IMR-90 (cell line): ENCODE results near the gene PAWR. TPM values are rescaled to one million over a fixed set of nuclear protein-coding genes. Genes with fewer than 3 reads are reported as not detected.

Experiments
- ATAC-seq: fragments of 200-7000 bp; cut with Tn5 transposase; 2 replicates; pipeline ENCODE4 v1.9.1; 2020; ENCODE audit warnings: low read depth, mild to moderate bottlenecking, moderate library complexity
- Bru-seq: library from RNA; stranded (reverse); fragments of 400-500 nt; gene quantifications from one replicate; lab custom pipeline; 2021; lab: Mats Ljungman, UMichigan
- BruChase-seq, 2 experiments: library from RNA; stranded (reverse); fragments of 400-500 nt; gene quantifications; one replicate each; lab custom pipeline; 2021; lab: Mats Ljungman, UMichigan
- BruUV-seq: library from RNA; stranded (reverse); fragments of 400-500 nt; replicated peaks from 2 replicates; lab custom pipeline; 2021; lab: Mats Ljungman, UMichigan
- CTCF ChIA-PET: fragments of 300-600 bp; formaldehyde crosslinking; extraction: SDS; loops from one replicate; lab custom pipeline; 2021; ENCODE audit warnings: antibody characterized with exemption; lab: Yijun Ruan, JAX
- POLR2A ChIA-PET: fragments of 300-600 bp; sonication (Branson Sonifier 250); formaldehyde crosslinking; loops from one replicate; lab custom pipeline; 2022; ENCODE audit warnings: antibody characterized with exemption; ENCODE audit not compliant: unreplicated experiment; lab: Charles Lee
- DNase-seq: peaks from one replicate; pipeline ENCODE4 v3.0.0; 2013
- H2AFZ ChIP-seq: replicated peaks from 2 replicates; pipeline ENCODE3; 2013; ENCODE audit warnings: low read length, mild to moderate bottlenecking; ENCODE audit not compliant: poor library complexity
- H2AK5ac ChIP-seq: 2 replicates; pipeline ENCODE4 v1.6.1; 2013; ENCODE audit warnings: low read depth, low read length, inconsistent platforms
- H2AK9ac ChIP-seq: replicated peaks from 2 replicates; pipeline ENCODE3; 2013; ENCODE audit warnings: mild to moderate bottlenecking, low read depth, low read length, moderate library complexity; ENCODE audit not compliant: poor library complexity
- H2BK120ac ChIP-seq: 2 replicates; pipeline ENCODE4 v1.6.1; 2013; ENCODE audit warnings: low read depth, low read length, inconsistent platforms
- H2BK15ac ChIP-seq: 3 replicates; pipeline ENCODE4 v1.6.1; 2013; ENCODE audit warnings: low read depth, low read length, inconsistent platforms
- H2BK20ac ChIP-seq: 2 replicates; pipeline ENCODE4 v1.6.1; 2013; ENCODE audit warnings: low read depth, mild to moderate bottlenecking, inconsistent platforms, low read length, moderate library complexity
- H2BK5ac ChIP-seq: 2 replicates; pipeline ENCODE4 v1.6.1; 2013; ENCODE audit warnings: mild to moderate bottlenecking, low read depth, low read length, inconsistent platforms; ENCODE audit not compliant: poor library complexity, severe bottlenecking
- H3K14ac ChIP-seq: replicated peaks from 2 replicates; pipeline ENCODE4 v1.6.1; 2013; ENCODE audit warnings: low read depth, low read length, inconsistent platforms
- H3K18ac ChIP-seq: 2 replicates; pipeline ENCODE4 v1.6.1; 2013; ENCODE audit warnings: low read depth, low read length, control low read depth
- H3K23ac ChIP-seq: 2 replicates; pipeline ENCODE4 v1.6.1; 2013; ENCODE audit warnings: low read depth, low read length, inconsistent platforms
- H3K27ac ChIP-seq: 2 replicates; pipeline ENCODE4 v1.5.1; 2013; ENCODE audit warnings: mild to moderate bottlenecking, control low read depth, low read length; ENCODE audit not compliant: insufficient read depth
- H3K27me3 ChIP-seq: 2 replicates; pipeline ENCODE4 v1.6.1; 2013; ENCODE audit warnings: low read length; ENCODE audit not compliant: control insufficient read depth, insufficient read depth
- H3K36me3 ChIP-seq: 2 replicates; pipeline ENCODE4 v1.6.1; 2013; ENCODE audit warnings: low read length, mixed read lengths; ENCODE audit not compliant: control insufficient read depth, insufficient read depth
- H3K4ac ChIP-seq: 2 replicates; pipeline ENCODE4 v1.6.1; 2013; ENCODE audit warnings: low read depth, low read length, inconsistent platforms
- H3K4me1 ChIP-seq: 2 replicates; pipeline ENCODE4 v1.6.1; 2013; ENCODE audit warnings: low read length, mixed read lengths; ENCODE audit not compliant: control insufficient read depth, insufficient read depth
- H3K4me2 ChIP-seq: 2 replicates; pipeline ENCODE4 v1.6.1; 2013; ENCODE audit warnings: low read depth, mild to moderate bottlenecking, control low read depth, low read length, moderate library complexity
- H3K4me3 ChIP-seq: 2 replicates; pipeline ENCODE4 v1.5.1; 2013; ENCODE audit warnings: low read depth, mild to moderate bottlenecking, control low read depth, low read length, moderate library complexity; ENCODE audit not compliant: insufficient read depth
- H3K56ac ChIP-seq: 2 replicates; pipeline ENCODE4 v1.6.1; 2013; ENCODE audit warnings: low read length, inconsistent platforms; ENCODE audit not compliant: insufficient read depth; ENCODE audit errors: extremely low read depth
- H3K79me1 ChIP-seq, 2 experiments: 2 replicates each; pipeline ENCODE4 v1.6.1; 2013; ENCODE audit warnings: low read length in 2 of 2, inconsistent platforms in 1 of 2, low read depth in 1 of 2
- H3K9ac ChIP-seq: 2 replicates; pipeline ENCODE4 v1.6.1; 2013; ENCODE audit warnings: low read depth, low read length, control low read depth
- H3K9me1 ChIP-seq: 2 replicates; pipeline ENCODE4 v1.6.1; 2013; ENCODE audit warnings: low read length, inconsistent platforms; ENCODE audit not compliant: insufficient read depth
- H3K9me3 ChIP-seq: 2 replicates; pipeline ENCODE4 v1.6.1; 2013; ENCODE audit warnings: low read length; ENCODE audit not compliant: control insufficient read depth, insufficient read depth
- H4K20me1 ChIP-seq: 2 replicates; pipeline ENCODE4 v1.6.1; 2013; ENCODE audit warnings: low read length, inconsistent platforms; ENCODE audit not compliant: insufficient read depth
- H4K5ac ChIP-seq: 2 replicates; pipeline ENCODE4 v1.6.1; 2013; ENCODE audit warnings: mild to moderate bottlenecking, low read depth, low read length, control low read depth
- H4K8ac ChIP-seq, 2 experiments: 2 replicates each; pipeline ENCODE4 v1.6.1; 2013; ENCODE audit warnings: low read depth in 2 of 2, low read length in 2 of 2, control low read depth in 1 of 2, inconsistent platforms in 1 of 2
- H4K91ac ChIP-seq: 2 replicates; pipeline ENCODE4 v1.6.1; 2013; ENCODE audit warnings: low read depth, low read length, inconsistent platforms; ENCODE audit not compliant: insufficient read depth
- BHLHE40 ChIP-seq: fragments of 150-350 bp; IDR thresholded peaks from 2 replicates; pipeline ENCODE4 v1.6.1; 2016; ENCODE audit warnings: mild to moderate bottlenecking, low read depth, low read length
- CEBPB ChIP-seq: IDR thresholded peaks from 2 replicates; pipeline ENCODE4 v1.6.1; 2012; ENCODE audit warnings: low read depth, low read length, improper control_type of control experiment
- CTCF ChIP-seq: conservative IDR thresholded peaks from 2 replicates; pipeline ENCODE4 v1.5.1; 2012; ENCODE audit warnings: mild to moderate bottlenecking, low read depth, low read length, improper control_type of control experiment
- MAFK ChIP-seq: IDR thresholded peaks from 2 replicates; pipeline ENCODE4 v1.6.1; 2012; ENCODE audit warnings: low read depth, low read length, improper control_type of control experiment
- MAZ ChIP-seq: IDR thresholded peaks from 2 replicates; pipeline ENCODE4 v1.6.1; 2012; ENCODE audit warnings: low read depth, mild to moderate bottlenecking, low read length, improper control_type of control experiment, moderate library complexity, borderline replicate concordance
- MXI1 ChIP-seq: IDR thresholded peaks from 2 replicates; pipeline ENCODE4 v1.6.1; 2012; ENCODE audit warnings: low read depth, mild to moderate bottlenecking, low read length, moderate library complexity, borderline replicate concordance
- NFE2L2 ChIP-seq: fragments of 150-350 bp; IDR thresholded peaks from 2 replicates; pipeline ENCODE4 v1.6.1; 2016; ENCODE audit warnings: low read depth, mild to moderate bottlenecking, low read length
- POLR2A ChIP-seq: IDR thresholded peaks from 2 replicates; pipeline ENCODE4 v1.6.1; 2012; ENCODE audit warnings: mild to moderate bottlenecking, low read depth, low read length
- RAD21 ChIP-seq: IDR thresholded peaks from 2 replicates; pipeline ENCODE4 v1.6.1; 2012; ENCODE audit warnings: low read length, improper control_type of control experiment
- RCOR1 ChIP-seq: IDR thresholded peaks from 2 replicates; pipeline ENCODE4 v1.6.1; 2012; ENCODE audit warnings: mild to moderate bottlenecking, low read length, improper control_type of control experiment; ENCODE audit not compliant: insufficient replicate concordance
- WGBS, 2 experiments: methylation state at CpG; one replicate each; pipeline versions ENCODE4 v1.1.5 to v1.1.7; 2013; ENCODE audit warnings: missing lambda C conversion rate in 2 of 2; ENCODE audit not compliant: insufficient read length in 1 of 2; ENCODE audit errors: extremely low coverage in 2 of 2; 5-methylcytosine and 5-hydroxymethylcytosine counted together
- dilution Hi-C: fragments of 300-500 bp; cut with HindIII; formaldehyde crosslinking; loops from one replicate; pipeline ENCODE4 v1.14.3; 2018; ENCODE audit warnings: low sequenced_read_pairs; ENCODE audit not compliant: unreplicated experiment
- in situ Hi-C: fragments of 300-500 bp; cut with MboI; formaldehyde crosslinking; loops from 3 replicates; pipeline ENCODE4 v1.14.3; 2019; ENCODE audit warnings: low sequenced_read_pairs, inconsistent platforms, mixed read lengths
- intact Hi-C: fragments of 100-400 bp; cut with micrococcal nuclease; formaldehyde crosslinking; loops from 2 replicates; pipeline ENCODE4 v1.10.0; 2022
- long read RNA-seq: library from polyadenylated mRNA; unstranded; transcript quantifications from one replicate; pipeline ENCODE4 v2.0.0, GENCODE V29; 2021; ENCODE audit not compliant: unreplicated experiment
- polyA plus RNA-seq, 3 experiments: library from polyadenylated mRNA; depleted of rRNA; stranded (reverse); fragments of >200 nt; gene quantifications; 2 replicates each; pipeline ENCODE4 v1.2.3, GENCODE V29; 2012; ENCODE audit warnings: low replicate concordance in 1 of 3
- total RNA-seq: library from RNA; depleted of rRNA; stranded (reverse); fragments of >200 nt; gene quantifications from 2 replicates; pipeline ENCODE4 v1.2.3, GENCODE V29; 2012; rRNA removed

PAWR gene, protein sequence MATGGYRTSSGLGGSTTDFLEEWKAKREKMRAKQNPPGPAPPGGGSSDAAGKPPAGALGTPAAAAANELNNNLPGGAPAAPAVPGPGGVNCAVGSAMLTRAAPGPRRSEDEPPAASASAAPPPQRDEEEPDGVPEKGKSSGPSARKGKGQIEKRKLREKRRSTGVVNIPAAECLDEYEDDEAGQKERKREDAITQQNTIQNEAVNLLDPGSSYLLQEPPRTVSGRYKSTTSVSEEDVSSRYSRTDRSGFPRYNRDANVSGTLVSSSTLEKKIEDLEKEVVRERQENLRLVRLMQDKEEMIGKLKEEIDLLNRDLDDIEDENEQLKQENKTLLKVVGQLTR
- total RNA-seq (13.6 and 34.4 TPM in 2 replicates), polyA plus RNA-seq (2012; rRNA removed) (13.2 and 13.3 TPM in 2 replicates), Bru-seq, nascent RNA (percentile 90 among the genes with signal in this experiment), BruChase-seq, experiment 1, labeled RNA remaining after a 6-hour chase (percentile 74 among the genes with signal in this experiment), BruChase-seq, experiment 2, labeled RNA remaining after a 2-hour chase (percentile 75 among the genes with signal in this experiment)
- polyA plus RNA-seq (2012; cell fraction: cytosol; rRNA removed): 9.8 and 10.8 TPM in 2 replicates
- polyA plus RNA-seq (2012; cell fraction: nucleus; rRNA removed; ENCODE audit: low replicate concordance): 18.7 and 33.9 TPM in 2 replicates
- long read RNA-seq, full-length matches to known transcripts: 13 of 58 reads
- long read RNA-seq, partial matches to known transcripts: 33 of 58 reads
- long read RNA-seq, other reads (novel, unspliced or antisense): 12 of 58 reads

GRCh38 chr12:79690638-79691510 lies at the start of gene PAWR:
Gene PAWR, minus strand, starts transcription at chr12:79690964. Its CDS starts 720 bp downstream, at chr12:79690244.
- Histone ChIP-seq H3K4me1 (peaks cover 12% of the 10 kb centered on the region; the same call in 1 of the 2 replicates), H4K91ac (peak within 1 kb of the TSS; percentile 83), H2BK120ac (peak within 1 kb of the TSS; percentile 77), H3K9me3 (no peaks in the 10 kb centered on the region), H2AK5ac (peak within 1 kb of the TSS; percentile 31), H2AFZ (peak within 1 kb of the TSS; percentile 95), H4K5ac (peak within 1 kb of the TSS; percentile 10), H3K4ac (peak within 1 kb of the TSS; percentile 89), H3K4me2 (peak within 1 kb of the TSS; percentile 100), H3K4me3 (peak within 1 kb of the TSS; percentile 96), H4K8ac (peak within 1 kb of the TSS; percentile 28 to 43), H3K36me3 (no peaks in the 10 kb centered on the region), H2BK20ac (peak within 1 kb of the TSS; percentile 17; the same call in 1 of the 2 replicates), H3K9me1 (peaks cover 3% of the 10 kb centered on the region; the same call in 1 of the 2 replicates), H2AK9ac (peak within 1 kb of the TSS; percentile 78), H3K27ac (peak within 1 kb of the TSS; percentile 79), H3K14ac (peak within 1 kb of the TSS; percentile 77; the same call in 1 of the 2 replicates), H3K79me1 (peaks cover 6 to 28% of the 10 kb centered on the region in 2 experiments; a peak in 2 of 4 replicates), H3K18ac (peak within 1 kb of the TSS; percentile 85), H4K20me1 (peaks cover 6% of the 10 kb centered on the region), H3K27me3 (no peaks in the 10 kb centered on the region), H3K23ac (peak within 1 kb of the TSS; percentile 91), H3K56ac (peak within 1 kb of the TSS; percentile 81), H2BK5ac (peak within 1 kb of the TSS; percentile 72), H3K9ac (peak within 1 kb of the TSS; percentile 78), H2BK15ac (peak within 1 kb of the TSS; percentile 57; the same call in 2 of the 3 replicates)
- peak; percentile 93 for DNase-seq
- in situ Hi-C loops: no loop called here
- peak; percentile 60 for ATAC-seq
- dilution Hi-C loops: no loop called here
- BruUV-seq: no TSS peak
- intact Hi-C loops: loop anchor here (1.0 to 5.0 kb wide), 6 partner anchors 86 to 389 kb away; no protein-coding TSS in a partner anchor
- CTCF ChIA-PET: interaction anchor here (0.7 to 0.8 kb wide), 2 partner anchors 9 to 19 kb away, joined by 3 read pairs; no protein-coding TSS in a partner anchor
- 0% methylated on average over 26 of the region's 107 CpGs; no CpG with 5 or more reads in 1 of the 2 experiments for WGBS, 2 experiments
- POLR2A ChIA-PET: interaction anchor here (0.7 kb wide), 1 partner anchor 1246 kb away, joined by 7 read pairs; no protein-coding TSS in a partner anchor
- TF ChIP-seq MXI1 (peak; percentile 76; the same call in 1 of the 2 replicates), CTCF (peak; percentile 30), BHLHE40 (peak; percentile 32), MAZ (peak; percentile 72; the same call in 1 of the 2 replicates), POLR2A (peak; percentile 80), MAFK (peak; percentile 78), CEBPB (no peak), RAD21 (no peak), RCOR1 (peak; percentile 86), NFE2L2 (peak; percentile 76; the same call in 1 of the 2 replicates)
